GM19035 (cell line): ENCODE measurements around the gene SART3.
"Not testable (repeated sequence)": the region's sequence is repeated elsewhere in the genome, so short reads cannot be mapped to it uniquely, and the experiment has no call there.

Source experiments
- ATAC-seq: cut with Tn5 transposase; IDR thresholded peaks from one replicate; pipeline ENCODE4 v1.9.1; 2021; ENCODE audit not compliant: unreplicated experiment

Gene SART3

GRCh38 chr12:108495823-108496579, 65.0 kb downstream of the SART3 start:
- ATAC-seq: no peak

GRCh38 chr12:108495054-108495453, 65.9 kb downstream of the SART3 start:
- ATAC-seq: no peak

GRCh38 chr12:108491256-108491655, 69.7 kb downstream of the SART3 start:
- ATAC-seq: no peak

DNA sequence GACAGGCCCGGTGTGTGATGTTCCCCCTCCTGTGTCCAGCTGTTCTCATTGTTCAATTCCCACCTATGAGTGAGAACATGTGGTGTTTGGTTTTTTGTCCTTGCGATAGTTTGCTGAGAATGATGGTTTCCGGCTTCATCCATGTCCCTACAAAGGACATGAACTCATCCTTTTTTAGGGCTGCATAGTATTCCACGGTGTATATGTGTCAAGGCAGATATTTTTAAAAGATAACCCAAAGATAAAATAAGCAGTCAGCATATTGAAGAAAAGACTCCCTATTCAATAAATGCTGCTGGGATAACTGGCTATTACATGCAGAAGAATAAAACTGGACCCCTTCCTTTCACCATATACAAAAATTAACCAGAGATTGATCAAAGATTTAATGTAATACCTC, 73.9 kb downstream of the SART3 start:
- ATAC-seq: not testable (repeated sequence)

GRCh38 chr12:108485371-108485770, 75.6 kb downstream of the SART3 start:
- ATAC-seq: not testable (repeated sequence)

DNA sequence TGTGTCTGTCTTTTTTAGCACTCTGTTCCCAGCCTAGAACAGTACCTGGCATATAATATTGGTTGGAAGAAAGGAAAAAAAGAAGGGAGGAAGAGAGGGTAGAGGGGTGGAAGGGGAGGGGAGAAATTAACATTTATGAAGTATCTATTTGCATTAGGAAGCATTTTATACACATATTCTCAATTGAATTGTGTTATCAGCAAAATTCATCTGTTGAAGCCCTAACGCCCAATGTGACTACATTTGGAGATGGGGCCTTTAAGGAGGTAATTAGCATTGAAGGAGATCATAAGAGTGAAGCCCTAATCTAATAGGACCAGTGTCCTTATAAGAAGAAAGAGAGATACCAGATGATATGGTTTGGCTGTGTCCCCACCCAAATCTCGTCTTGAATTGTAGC, 76.1 kb downstream of the SART3 start:
- no peak for ATAC-seq

- no peak for ATAC-seq
These were observed 76.5 kb downstream of the SART3 start for GRCh38 chr12:108484431-108484830.

DNA sequence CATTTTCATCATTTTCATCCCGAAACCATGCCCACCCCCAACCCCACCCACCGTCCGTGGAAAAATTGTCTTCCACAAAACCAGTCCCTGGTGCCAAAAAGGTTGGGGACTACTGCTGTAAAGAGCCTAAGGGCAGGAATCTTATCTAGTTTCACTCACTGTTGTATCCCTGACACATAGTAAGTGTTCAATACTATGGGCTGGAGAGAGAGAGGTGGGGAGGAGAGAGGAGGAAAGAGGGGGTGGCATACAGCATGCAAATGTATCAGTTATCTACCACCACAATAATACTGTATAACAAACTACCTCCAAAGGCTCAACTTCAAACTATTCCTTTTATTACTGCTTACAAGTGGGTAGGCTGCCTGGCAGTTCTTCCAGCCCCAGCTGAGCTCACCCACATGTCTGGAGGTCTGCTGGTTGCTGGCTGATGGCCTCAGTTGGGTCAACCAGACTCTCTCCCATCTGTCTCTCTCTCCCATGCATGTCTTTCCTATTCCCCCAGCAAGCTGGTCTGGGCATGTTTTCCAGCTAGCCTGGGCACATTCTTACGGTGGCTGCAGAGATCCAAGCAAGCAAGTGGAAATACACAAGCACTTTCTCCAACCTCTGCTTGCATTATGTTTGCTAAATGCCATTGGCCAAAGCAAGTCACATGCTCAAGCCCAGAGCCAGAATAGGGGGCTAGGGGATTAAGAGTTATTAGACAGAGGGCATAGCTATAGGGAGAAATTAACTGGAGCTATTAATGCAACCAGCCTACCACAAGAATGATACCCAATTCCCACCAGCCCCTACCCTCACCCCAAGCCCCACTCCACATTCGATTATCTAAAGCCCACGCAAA, 77.5 kb downstream of the SART3 start:
- no peak for ATAC-seq

GRCh38 chr12:108482717-108483212, 78.2 kb downstream of the SART3 start:
- no peak for ATAC-seq

GRCh38 chr12:108479364-108480070, 81.5 kb downstream of the SART3 start:
- no peak for ATAC-seq

DNA sequence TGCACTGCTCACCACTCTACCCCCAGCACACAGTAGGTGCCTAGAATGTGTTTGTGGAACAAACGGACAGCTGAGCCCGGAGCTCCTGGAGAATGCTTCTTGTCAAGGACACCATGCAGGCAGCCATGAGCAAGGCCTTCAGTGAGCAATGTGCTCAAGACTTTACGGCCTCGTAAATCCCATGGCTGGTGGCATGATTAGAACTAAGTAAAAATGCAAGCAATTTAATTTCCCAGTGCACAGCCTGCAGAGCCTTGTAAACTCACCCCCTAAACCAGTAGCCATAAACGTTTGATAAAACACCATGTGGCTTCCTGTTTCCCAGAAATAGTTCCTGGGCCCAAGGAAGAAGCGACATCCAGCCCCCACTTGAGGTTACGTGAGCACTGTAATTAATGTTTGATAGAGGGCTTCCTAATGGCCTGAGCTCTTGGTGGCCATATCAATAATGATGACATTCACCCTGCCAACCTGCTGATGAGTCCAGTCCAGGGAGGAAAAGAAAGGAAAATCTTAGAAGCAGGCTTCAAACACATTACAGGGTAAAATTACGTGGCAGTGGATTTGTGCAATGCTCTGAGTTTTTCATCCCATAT, 82.3 kb downstream of the SART3 start:
- no peak for ATAC-seq

DNA sequence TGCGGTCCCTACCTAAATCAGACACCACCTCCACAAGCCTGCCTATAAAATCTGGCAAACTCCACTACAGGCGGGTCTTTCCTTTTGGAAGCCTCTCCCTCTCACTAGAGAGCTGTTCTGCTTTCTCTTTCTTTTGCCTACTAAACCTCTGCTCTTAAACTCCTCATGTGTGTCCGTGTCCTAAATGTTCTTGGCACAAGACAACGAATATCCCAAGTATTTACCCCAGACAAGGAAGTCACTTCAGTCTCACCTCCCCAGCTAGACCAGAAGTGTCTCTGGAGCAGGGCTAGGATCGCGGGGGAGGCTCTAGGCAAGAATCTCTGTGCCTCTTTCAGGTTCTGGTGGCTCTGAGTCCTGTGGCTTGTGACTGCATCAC, 83.1 kb downstream of the SART3 start:
- no peak for ATAC-seq

DNA sequence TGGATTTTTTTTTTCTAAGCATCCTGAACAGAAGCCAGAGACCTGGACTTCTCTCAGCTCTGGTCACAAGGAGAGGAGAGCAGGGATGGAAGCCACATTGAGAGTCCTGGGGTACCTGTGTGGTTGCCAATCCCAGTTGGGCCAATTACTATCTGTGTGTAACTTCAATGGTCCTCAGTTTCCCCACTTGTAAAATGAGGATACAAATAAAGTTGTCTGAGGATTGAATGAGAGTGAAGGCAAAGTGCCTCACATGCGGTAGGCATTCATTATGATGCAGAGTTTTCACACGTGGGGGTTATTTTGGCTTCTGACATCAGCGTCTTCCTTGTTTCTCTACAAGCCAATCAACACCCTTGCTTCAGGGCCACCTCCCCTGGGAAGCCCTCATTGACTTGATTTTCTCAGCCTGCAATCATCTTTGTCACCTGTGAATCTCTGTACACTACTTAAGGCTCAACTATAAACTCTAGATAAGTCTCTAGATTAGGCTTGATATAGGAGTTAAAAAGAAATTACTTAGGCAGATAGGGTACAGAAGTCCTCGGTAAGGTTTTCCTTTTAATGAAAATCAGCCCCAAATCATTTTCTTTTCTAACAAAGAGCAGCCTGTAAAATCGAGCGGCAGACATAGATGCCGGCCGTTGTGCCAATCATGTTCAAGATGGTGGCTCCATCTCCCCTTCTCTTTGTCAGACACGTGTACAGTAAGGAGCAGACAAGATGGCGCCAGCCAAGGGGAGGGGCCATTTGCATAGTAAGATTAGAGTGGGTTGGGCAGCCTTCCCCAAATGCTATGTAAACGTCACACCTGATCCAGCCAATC, 83.7 kb downstream of the SART3 start:
- no peak for ATAC-seq

GRCh38 chr12:108475396-108475795, 85.6 kb downstream of the SART3 start:
- no peak for ATAC-seq

- no peak for ATAC-seq
These were observed 87.4 kb downstream of the SART3 start for GRCh38 chr12:108473400-108474055.
